ENCODE measurements around the gene TMEM18.
A peak's percentile ranks its signal among the peaks of the same experiment; 100 is the strongest.
"Not testable (repeated sequence)": the region's sequence is repeated elsewhere in the genome, so short reads cannot be mapped to it uniquely, and the experiment has no call there.

Gene TMEM18

DNA sequence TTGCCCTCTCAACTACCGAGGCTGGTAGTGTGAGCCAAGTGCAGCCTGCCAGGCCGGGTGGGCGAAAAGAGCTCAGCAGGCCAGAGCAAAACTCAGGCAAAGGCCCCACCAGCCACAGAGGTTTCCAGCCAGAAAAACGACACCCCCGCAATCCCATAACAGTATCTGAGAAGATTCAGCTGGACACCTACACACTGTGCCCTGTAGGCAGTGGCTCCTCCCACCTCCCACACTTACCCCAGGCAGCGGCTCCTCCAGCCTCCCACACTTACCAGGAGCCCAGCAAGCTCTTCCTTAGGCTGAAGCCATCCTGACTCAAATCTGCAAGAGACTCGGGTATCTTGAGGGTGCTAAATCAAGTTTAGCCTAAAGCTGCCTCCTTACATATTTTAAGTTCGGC lies 15.6 kb upstream of the TMEM18 start:
- DNase-seq = no peak

DNA sequence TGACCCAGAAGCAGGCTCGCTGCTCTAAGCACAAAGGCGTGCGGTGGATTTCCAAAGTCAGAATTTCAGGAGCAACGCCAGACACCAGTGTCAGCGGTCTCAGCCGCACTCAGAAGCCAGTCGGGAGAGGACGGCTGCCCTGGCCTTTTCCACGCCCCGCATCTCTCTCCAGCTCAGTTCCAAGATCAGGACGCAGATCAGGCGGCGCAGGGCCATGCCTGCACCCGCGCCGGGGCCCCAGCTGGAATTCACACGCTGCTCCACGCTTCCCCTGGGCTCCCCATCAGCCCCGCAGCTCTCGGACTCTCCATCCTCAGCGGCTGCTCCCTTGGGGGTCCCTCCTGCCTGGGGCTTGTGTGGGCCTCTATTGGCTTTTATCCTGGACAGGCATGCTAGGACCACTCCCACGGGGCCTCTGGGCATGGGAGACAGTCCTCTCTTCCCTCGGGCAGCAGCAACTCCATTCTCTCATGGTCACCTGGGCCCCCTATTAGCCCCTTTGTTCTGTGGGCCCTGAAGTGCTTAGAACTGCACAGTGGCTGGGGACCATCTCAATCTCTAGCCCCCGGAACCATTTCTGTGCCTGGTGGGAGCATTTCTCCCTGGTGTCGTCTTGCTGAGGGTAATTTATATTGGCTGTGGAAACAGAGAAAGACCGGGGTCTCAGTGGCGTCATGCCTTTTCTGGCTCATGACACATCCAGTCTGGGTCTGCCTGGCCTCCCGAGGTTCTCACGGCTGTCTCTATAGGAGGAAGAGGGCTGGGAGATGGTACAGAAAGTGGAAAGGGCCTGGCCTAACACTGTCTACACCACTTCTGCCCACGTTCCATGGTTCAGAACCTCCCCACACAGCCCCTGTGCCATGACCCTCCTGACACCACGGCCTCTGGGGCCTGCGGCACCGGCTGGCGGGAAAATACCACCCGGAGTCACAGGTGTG lies 14.9 kb upstream of the TMEM18 start:
- DNase-seq = no peak

- no peak for DNase-seq
These were observed 13.6 kb upstream of the TMEM18 start for GRCh38 chr2:690799-691198.

DNA sequence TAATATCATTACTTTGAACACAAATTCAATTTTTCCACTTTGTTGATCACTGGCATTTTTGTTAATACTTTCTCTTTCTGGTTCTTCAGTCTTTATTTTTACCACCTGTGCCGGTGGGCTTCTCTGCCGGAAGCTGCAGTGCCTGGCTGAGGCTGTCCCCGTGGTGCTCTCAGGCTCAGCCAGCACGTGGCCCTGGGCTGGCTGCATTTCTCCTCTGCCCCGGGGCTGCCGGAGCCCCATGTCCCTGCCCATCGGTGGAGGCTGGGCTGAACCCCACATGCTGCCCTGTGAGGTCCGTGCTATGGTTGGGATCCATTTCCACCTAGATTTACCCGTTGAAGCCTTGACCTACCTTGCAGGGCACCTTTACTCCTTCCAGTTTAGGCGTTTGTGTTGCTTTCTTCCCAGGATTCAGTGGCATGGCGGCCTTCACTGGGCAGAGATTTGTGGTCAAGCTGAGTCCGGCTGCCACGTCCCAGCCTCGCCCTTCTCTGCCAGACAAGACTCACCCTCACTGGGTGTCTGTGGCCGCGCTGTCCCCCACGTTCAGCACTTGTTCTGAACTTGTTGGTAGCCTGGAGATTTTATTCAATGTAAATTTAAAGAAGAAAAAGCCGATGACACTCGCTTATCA lies 12.8 kb upstream of the TMEM18 start:
- no peak for DNase-seq

GRCh38 chr2:689237-689636 lies 12.0 kb upstream of the TMEM18 start:
- no peak for DNase-seq

DNA sequence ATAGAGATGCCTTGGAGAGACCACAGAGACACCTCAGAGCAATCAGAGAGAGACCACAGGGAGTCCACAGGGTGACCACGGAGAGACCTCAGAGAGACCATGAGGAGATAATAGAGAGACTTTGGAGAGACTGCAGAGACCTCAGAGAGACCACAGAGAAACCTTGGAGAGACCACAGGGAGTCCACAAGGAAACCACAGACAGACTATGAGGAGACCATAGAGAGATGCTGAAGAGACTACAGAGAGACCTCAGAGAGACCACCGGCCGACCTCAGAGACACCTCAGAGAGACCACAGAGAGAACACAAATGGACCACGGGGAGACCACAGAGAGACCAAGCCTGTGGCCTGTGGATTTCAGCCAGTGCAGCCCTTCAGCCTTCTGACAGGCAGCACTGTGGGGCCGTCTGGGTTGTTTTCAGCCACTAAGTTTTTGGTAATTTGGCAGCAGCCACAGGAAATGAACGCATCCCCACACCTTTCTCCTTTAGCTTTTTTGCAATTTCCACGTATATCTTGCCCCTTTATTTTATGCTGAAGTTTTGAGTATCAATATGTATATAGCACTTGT lies 11.4 kb upstream of the TMEM18 start:
- DNase-seq = no peak

- no peak for DNase-seq
These were observed 8.2 kb upstream of the TMEM18 start for GRCh38 chr2:685421-685820.

- DNase-seq = not testable (repeated sequence)
These were observed 7.7 kb upstream of the TMEM18 start for GRCh38 chr2:684913-685312.

DNA sequence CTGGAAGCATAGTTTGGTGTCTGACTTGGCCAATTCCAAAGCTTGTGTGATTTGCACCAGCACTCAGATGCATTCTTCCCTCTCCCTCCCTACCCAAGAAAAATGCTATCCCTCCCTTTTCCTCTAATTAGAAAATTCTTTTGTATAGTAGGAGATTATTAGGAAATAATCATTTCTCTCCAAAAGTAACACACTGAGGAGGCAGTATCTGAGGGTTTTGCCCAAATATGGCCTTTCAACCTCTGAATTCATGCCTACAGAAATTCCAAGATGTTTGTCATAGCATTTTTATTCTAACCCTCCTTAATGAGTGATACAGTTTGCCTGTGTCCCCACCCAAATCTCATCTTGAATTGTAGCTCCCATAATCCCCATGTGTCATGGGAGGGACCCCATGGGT lies 5.0 kb upstream of the TMEM18 start:
- no peak for DNase-seq

DNA sequence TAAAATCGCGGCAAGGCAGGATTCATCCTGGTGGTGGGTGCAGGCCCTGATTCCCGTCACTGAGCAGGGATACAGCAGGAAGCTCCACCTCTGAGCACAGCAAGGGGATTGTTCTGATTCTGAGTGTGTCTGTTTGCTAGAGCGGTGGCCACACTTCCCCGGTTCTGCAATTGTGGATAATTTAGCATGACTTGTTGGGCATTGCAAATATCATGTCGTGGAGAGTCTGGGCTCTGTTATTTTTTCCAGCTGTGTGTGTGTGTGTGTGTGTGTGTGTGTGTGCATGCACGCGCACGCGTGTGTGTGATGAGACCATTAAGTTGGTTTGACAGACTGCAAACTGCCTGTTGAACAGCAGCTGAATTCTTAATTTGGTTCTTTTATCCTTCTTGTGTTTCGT lies 4.1 kb upstream of the TMEM18 start:
- no peak for DNase-seq

DNA sequence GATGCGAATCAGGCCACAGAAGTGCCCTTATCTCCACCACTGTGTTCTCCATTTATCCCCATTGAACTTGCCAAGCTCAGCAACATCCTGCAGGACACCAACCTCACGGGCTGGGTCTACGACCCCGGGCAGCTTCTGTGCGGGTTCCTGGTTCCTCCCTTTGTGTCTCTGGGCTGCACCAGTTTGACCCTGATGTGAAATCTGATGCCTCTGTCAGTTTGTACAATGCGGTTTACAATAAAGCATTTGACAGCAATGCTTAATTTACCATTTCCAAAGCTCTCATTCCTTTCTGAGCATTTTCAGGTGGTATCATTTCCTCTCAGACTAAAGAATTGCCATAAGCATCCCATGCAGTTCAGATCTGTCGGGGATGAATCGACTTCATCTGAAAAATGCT lies 3.3 kb upstream of the TMEM18 start:
- DNase-seq = no peak

- no peak for DNase-seq
These were observed 1.8 kb upstream of the TMEM18 start for GRCh38 chr2:678964-679363.

DNA sequence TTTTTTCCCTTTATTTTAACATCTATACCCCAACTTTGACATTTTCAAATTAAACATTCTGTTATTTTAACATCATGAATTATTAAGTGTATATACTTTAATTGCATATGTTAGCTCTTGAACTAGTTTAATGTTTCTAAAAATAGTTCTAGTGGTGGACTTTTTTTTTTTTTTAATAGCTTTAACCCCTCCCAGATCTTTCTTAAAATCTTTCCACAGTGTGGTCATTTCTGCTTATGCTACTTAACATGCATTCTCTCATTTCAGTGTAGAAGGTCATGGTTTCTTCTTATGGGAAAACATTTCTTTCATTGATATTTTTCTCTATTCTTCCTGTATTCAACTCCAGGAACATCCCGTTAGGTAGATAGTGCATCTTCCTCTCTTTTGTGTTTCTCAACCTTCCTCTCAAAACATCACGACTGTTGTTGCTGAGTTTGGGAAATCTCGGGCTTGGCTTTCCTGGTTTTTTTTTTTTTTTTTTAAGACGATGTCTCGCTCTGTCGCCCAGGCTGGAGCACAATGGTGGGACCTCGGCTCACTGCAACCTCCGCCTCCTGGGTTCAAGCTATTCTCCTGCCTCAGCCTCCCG lies 849 bp upstream of the TMEM18 start:
- DNase-seq = no peak

GRCh38 chr2:676647-677055 lies 555 bp downstream of the TMEM18 start:
- peak; percentile 99 for DNase-seq

DNA sequence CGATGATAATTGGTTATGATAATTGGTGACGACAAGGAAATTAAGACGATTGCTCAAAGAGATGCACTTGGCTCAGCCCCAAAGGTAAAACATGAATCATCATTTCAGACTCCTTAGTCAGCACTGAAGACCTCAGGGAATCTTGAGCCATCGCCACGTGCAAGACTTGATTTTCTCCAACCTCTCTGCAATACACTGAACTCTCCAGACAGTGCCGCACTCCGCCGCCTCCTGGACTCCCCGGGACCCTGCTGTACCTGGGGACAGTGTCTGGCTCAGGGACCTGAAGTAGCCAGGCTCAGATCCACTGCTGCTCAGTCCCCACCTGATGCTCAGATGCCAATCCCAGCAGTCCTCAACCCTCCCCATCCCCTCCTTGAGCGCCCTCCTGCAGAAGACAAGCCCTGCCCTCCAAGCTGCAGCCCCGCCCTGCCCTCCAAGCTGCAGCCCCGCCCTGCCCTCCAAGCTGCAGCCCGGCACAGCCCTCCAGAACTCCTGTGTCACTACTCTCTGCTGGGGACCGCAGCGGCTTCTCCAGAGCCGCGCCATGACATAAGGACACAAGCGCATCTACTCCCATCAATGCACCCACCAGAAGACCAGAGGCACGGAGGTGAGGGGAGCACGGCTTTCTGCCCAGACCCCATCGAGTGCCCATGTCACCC lies 1.1 kb downstream of the TMEM18 start:
- DNase-seq = peak; percentile 43

GRCh38 chr2:675460-675859 lies 1.7 kb downstream of the TMEM18 start:
- DNase-seq = no peak

DNA sequence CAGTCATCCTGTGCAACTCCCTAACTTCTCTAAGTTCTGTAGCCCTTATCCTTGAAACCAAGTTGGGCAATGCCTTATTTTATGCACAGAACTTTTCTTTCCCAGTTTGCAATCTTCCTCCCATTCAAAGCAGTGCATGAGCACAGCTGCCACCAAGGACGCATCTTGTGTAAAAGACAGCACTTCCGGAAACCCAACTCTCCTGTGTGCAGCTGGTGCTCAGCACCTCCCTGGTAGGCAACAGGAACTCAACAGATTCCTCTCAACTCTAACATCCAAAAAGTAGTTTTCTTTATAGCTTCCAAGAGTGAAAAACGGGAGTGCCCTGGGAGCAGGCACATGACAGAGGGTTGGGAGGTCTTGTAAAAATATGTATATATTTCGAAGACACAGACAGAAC lies 2.2 kb downstream of the TMEM18 start:
- no peak for DNase-seq

- no peak for DNase-seq
These were observed 2.8 kb downstream of the TMEM18 start for GRCh38 chr2:674321-674985.

- DNase-seq = no peak
These were observed 3.4 kb downstream of the TMEM18 start for GRCh38 chr2:673615-674320.

DNA sequence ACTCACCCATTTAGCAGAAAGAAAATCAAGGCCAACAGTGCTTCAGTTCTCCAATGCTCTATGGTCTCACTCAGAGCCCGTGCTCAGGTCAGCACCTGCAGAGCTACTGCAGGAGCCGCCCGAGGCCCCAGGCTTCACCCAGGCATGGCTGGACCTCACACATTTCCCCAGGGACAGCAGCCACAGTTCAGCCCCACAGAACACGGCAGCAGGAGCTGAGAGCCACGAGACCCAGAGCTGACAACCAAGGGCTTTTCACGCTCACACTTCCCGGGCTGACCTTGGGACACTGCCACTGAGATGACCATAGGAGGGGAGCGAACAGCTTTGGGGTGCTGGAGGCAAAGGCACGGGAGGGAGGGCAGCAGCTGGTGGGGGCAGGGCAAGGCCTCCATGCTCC lies 4.2 kb downstream of the TMEM18 start:
- no peak for DNase-seq

DNA sequence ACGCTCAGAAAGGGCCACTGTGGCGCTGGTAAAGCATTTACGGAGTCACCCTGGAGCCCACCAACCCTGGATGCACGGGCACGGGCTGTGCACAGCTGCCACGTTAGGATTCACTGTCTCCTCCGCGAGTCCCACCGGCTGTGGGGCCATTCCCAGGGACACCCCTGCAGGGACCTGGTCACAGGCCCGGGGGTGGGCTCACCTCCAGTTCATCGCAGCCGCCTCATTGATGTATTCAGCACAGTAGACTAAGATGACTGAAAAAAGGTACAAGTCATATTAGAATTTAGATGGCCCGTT lies 4.7 kb downstream of the TMEM18 start:
- DNase-seq = no peak

Measured in activated CD4-positive, CD25-positive, alpha-beta regulatory T cell treated with anti-CD3 and anti-CD28 coated beads, Interleukin-2, amount 50 U/mL, for 72 hours (primary cell).